Cardiac muscle cell (in vitro differentiated cells and primary cell): ENCODE results near the gene CCDC121. TPM values are rescaled to one million over a fixed set of nuclear protein-coding genes. Genes with fewer than 3 reads are reported as not detected.
A peak's percentile ranks its signal among the peaks of the same experiment; 100 is the strongest.

ENCODE experiments used
- DNase-seq, 2 donors: peaks; one replicate each; pipeline versions ENCODE4 v3.0.0 to v3.0.0-alpha.2; 2010 to 2017; ENCODE audit warnings: low read depth in 1 of 2, low spot score in 1 of 2
- H3K27ac ChIP-seq: fragments of 200-600 bp; sonication (generic); 2 replicates; pipeline ENCODE4 v1.5.1; 2016
- H3K27me3 ChIP-seq: fragments of 200-600 bp; sonication (generic); 2 replicates; pipeline ENCODE4 v1.6.0; 2016; ENCODE audit warnings: control low read depth
- H3K36me3 ChIP-seq: fragments of 200-600 bp; sonication (generic); 2 replicates; pipeline ENCODE4 v1.5.1; 2016; ENCODE audit warnings: control low read depth
- H3K4me1 ChIP-seq: fragments of 200-600 bp; sonication (generic); 2 replicates; pipeline ENCODE4 v1.8.1; 2017; ENCODE audit warnings: low read depth, mild to moderate bottlenecking, mixed run types
- H3K4me3 ChIP-seq: fragments of 200-600 bp; sonication (generic); 2 replicates; pipeline ENCODE4 v1.5.1; 2016; ENCODE audit warnings: mild to moderate bottlenecking
- H3K9me3 ChIP-seq: fragments of 200-600 bp; sonication (generic); 2 replicates; pipeline ENCODE4 v1.5.1; 2017; ENCODE audit warnings: low read depth, mild to moderate bottlenecking, control low read depth
- CTCF ChIP-seq: IDR thresholded peaks from 2 replicates; pipeline ENCODE4 v1.5.1; 2012; ENCODE audit warnings: low read depth, mild to moderate bottlenecking, low read length
- polyA plus RNA-seq: library from polyadenylated mRNA; unstranded; fragments of >200 nt; fragmentation: Nextera tagmentation; extraction: Ambion mirVana; gene quantifications from 2 replicates; pipeline ENCODE4 v1.2.1, GENCODE V29; 2016
- total RNA-seq: library from RNA; depleted of rRNA; stranded (reverse); fragments of >200 nt; gene quantifications from 2 replicates; pipeline ENCODE4 v1.2.3, GENCODE V29; 2016

CCDC121 gene
- total and polyA plus RNA-seq, 2 experiments from 2014 or later = 5.1 to 6.1 TPM

GRCh38 chr2:27593240-27593639, 35.6 kb downstream of the CCDC121 start:
- H3K4me1 ChIP-seq = no peaks in the 10 kb centered on the region
- no peak overlapping the region for H3K4me3 ChIP-seq
- H3K9me3 ChIP-seq = no peaks in the 10 kb centered on the region

GRCh38 chr2:27591745-27592144, 37.1 kb downstream of the CCDC121 start:
- Histone ChIP-seq H3K27me3 (no peaks in the 10 kb centered on the region), H3K4me3 (no peak overlapping the region), H3K27ac (no peak overlapping the region), H3K4me1 (no peaks in the 10 kb centered on the region), H3K36me3 (no peaks in the 10 kb centered on the region), H3K9me3 (no peaks in the 10 kb centered on the region)
- DNase-seq = peak in 1 of 2 donors; percentile 4
- TF ChIP-seq CTCF = no peak

More at GRCh38 chr2:27593240-27593639, 35.6 kb downstream of the CCDC121 start:
- Histone ChIP-seq H3K27ac (no peak overlapping the region), H3K27me3 (no peaks in the 10 kb centered on the region), H3K36me3 (no peaks in the 10 kb centered on the region)
- DNase-seq = no peak
- no peak for TF ChIP-seq CTCF

GRCh38 chr2:27588308-27588707, 40.5 kb downstream of the CCDC121 start:
- Histone ChIP-seq H3K36me3 (no peaks in the 10 kb centered on the region), H3K27me3 (no peaks in the 10 kb centered on the region), H3K4me1 (peaks cover 2% of the 10 kb centered on the region), H3K27ac (no peak overlapping the region), H3K9me3 (no peaks in the 10 kb centered on the region), H3K4me3 (no peak overlapping the region)
- DNase-seq = no peak
- TF ChIP-seq CTCF = no peak

- Histone ChIP-seq H3K27me3 (no peaks in the 10 kb centered on the region), H3K4me1 (peaks cover 3% of the 10 kb centered on the region), H3K4me3 (no peak overlapping the region), H3K36me3 (no peaks in the 10 kb centered on the region), H3K27ac (no peak overlapping the region), H3K9me3 (no peaks in the 10 kb centered on the region)
- TF ChIP-seq CTCF = no peak
- DNase-seq = no peak
Measured at GRCh38 chr2:27587025-27587424, 41.8 kb downstream of the CCDC121 start.

GRCh38 chr2:27584597-27584996, 44.2 kb downstream of the CCDC121 start:
- no peak overlapping the region for H3K27ac ChIP-seq
- H3K36me3 ChIP-seq = no peaks in the 10 kb centered on the region
- no peaks in the 10 kb centered on the region for H3K27me3 ChIP-seq
- peaks cover 3% of the 10 kb centered on the region for H3K4me1 ChIP-seq
- no peaks in the 10 kb centered on the region for H3K9me3 ChIP-seq
- no peak overlapping the region for H3K4me3 ChIP-seq
- no peak for DNase-seq
- no peak for TF ChIP-seq CTCF
